ENCODE measurements around the gene OSBPL8.
"Not testable (repeated sequence)": the region's sequence is repeated elsewhere in the genome, so short reads cannot be mapped to it uniquely, and the experiment has no call there.

Gene OSBPL8

GRCh38 chr12:76346798-76347420, 212.7 kb downstream of the OSBPL8 start:
- no peak for DNase-seq

GRCh38 chr12:76346236-76346635, 213.3 kb downstream of the OSBPL8 start:
- DNase-seq = no peak

GRCh38 chr12:76345569-76345968, 214.0 kb downstream of the OSBPL8 start:
- no peak for DNase-seq

GRCh38 chr12:76341436-76342030, 218.0 kb downstream of the OSBPL8 start:
- no peak for DNase-seq

GRCh38 chr12:76340680-76341435, 218.7 kb downstream of the OSBPL8 start:
- no peak for DNase-seq

GRCh38 chr12:76337583-76337982, 222.0 kb downstream of the OSBPL8 start:
- DNase-seq = no peak

- no peak for DNase-seq
Observed at GRCh38 chr12:76332606-76333005, 227.0 kb downstream of the OSBPL8 start.

- DNase-seq = no peak
Observed at GRCh38 chr12:76329606-76330005, 230.0 kb downstream of the OSBPL8 start.

- DNase-seq = no peak
Observed at GRCh38 chr12:76329159-76329558, 230.4 kb downstream of the OSBPL8 start.

GRCh38 chr12:76319595-76320319, 239.8 kb downstream of the OSBPL8 start:
- not testable (repeated sequence) for DNase-seq

GRCh38 chr12:76318773-76319594, 240.6 kb downstream of the OSBPL8 start:
- no peak for DNase-seq

- no peak for DNase-seq
Observed at GRCh38 chr12:76317976-76318375, 241.6 kb downstream of the OSBPL8 start.

- DNase-seq = no peak
Observed at GRCh38 chr12:76316468-76316867, 243.1 kb downstream of the OSBPL8 start.

GRCh38 chr12:76313299-76313698, 246.3 kb downstream of the OSBPL8 start:
- DNase-seq = no peak

- no peak for DNase-seq
Observed at GRCh38 chr12:76312315-76312714, 247.3 kb downstream of the OSBPL8 start.

GRCh38 chr12:76311796-76312195, 247.8 kb downstream of the OSBPL8 start:
- no peak for DNase-seq

- DNase-seq = no peak
Observed at GRCh38 chr12:76310110-76310509, 249.5 kb downstream of the OSBPL8 start.

- DNase-seq = no peak
Observed at GRCh38 chr12:76308866-76309265, 250.7 kb downstream of the OSBPL8 start.

- no peak for DNase-seq
Observed at GRCh38 chr12:76307083-76307482, 252.5 kb downstream of the OSBPL8 start.

- no peak for DNase-seq
Observed at GRCh38 chr12:76303989-76304460, 255.5 kb downstream of the OSBPL8 start.

GRCh38 chr12:76303365-76303764, 256.2 kb downstream of the OSBPL8 start:
- no peak for DNase-seq

All from effector CD4-positive, alpha-beta T cell (primary cell).